H1 (cell line): ENCODE data around the gene TMEM132A.

ENCODE experiments used
- CHD2 ChIP-seq: IDR thresholded peaks from 2 replicates; pipeline ENCODE4 v1.6.1; 2012; ENCODE audit warnings: low read length, improper control_type of control experiment
- CTCF ChIP-seq, 3 experiments: IDR thresholded peaks; 1 replicate in 2 of 3; 2 replicates in 1 of 3; pipeline versions ENCODE4 v1.5.1 to v1.6.1; 2011; ENCODE audit warnings: low read length in 3 of 3, mild to moderate bottlenecking in 3 of 3, inconsistent platforms in 2 of 3, low read depth in 1 of 3, moderate library complexity in 1 of 3; ENCODE audit not compliant: insufficient read depth in 1 of 3; ENCODE audit errors: control extremely low read depth in 1 of 3
- EP300 ChIP-seq, 2 experiments: IDR thresholded peaks; 1 replicate in 1 of 2; 2 replicates in 1 of 2; pipeline ENCODE4 v1.6.1; 2011 to 2012; ENCODE audit warnings: low read depth in 2 of 2, low read length in 2 of 2, mild to moderate bottlenecking in 2 of 2, borderline replicate concordance in 1 of 2, inconsistent platforms in 1 of 2, moderate library complexity in 1 of 2
- POLR2A ChIP-seq, 2 experiments: IDR thresholded peaks; 1 replicate in 1 of 2; 2 replicates in 1 of 2; pipeline ENCODE4 v1.6.1; 2011; ENCODE audit warnings: low read depth in 2 of 2, low read length in 2 of 2, mild to moderate bottlenecking in 2 of 2; ENCODE audit errors: control extremely low read depth in 1 of 2
- RFX5 ChIP-seq: IDR thresholded peaks from 2 replicates; pipeline ENCODE4 v1.6.1; 2011; ENCODE audit warnings: low read depth, low read length, improper control_type of control experiment, borderline replicate concordance
- SIN3A ChIP-seq, 2 experiments: IDR thresholded peaks in 1 of 2; conservative IDR thresholded peaks in 1 of 2; 2 replicates each; pipeline ENCODE4 v1.6.1; 2011 to 2012; ENCODE audit warnings: low read length in 2 of 2, improper control_type of control experiment in 1 of 2, low read depth in 1 of 2, mild to moderate bottlenecking in 1 of 2
- SP4 ChIP-seq: IDR thresholded peaks from 2 replicates; pipeline ENCODE4 v1.6.1; 2012; ENCODE audit warnings: low read length, inconsistent platforms

GRCh38 chr11:60912223-60912850 is 11.9 kb upstream of the TMEM132A start:
- TF ChIP-seq CTCF (IDR thresholded peaks at IDR 0.05; ENCODE audit: control extremely low read depth in 1 of 3, insufficient read depth in 1 of 3, low read depth in 1 of 3, low read length in 3 of 3) (no peak), RFX5 (no peak), SIN3A (conservative IDR thresholded peaks at IDR 0.05 in 1 of 2, IDR thresholded peaks at IDR 0.05 in 1 of 2; ENCODE audit: low read depth in 1 of 2, low read length in 2 of 2) (no peak), CHD2 (no peak), POLR2A (IDR thresholded peaks at IDR 0.05; ENCODE audit: control extremely low read depth in 1 of 2, low read depth in 2 of 2, low read length in 2 of 2) (no peak), SP4 (no peak), EP300 (IDR thresholded peaks at IDR 0.05; ENCODE audit: borderline replicate concordance in 1 of 2, low read depth in 2 of 2, low read length in 2 of 2) (no peak)
